Measurements from ENCODE around the gene RNF5. TPM values are rescaled to one million over a fixed set of nuclear protein-coding genes. Genes with fewer than 3 reads are reported as not detected.
A peak's percentile ranks its signal among the peaks of the same experiment; 100 is the strongest.

The RNF5 gene
- total RNA-seq, 3 donors from 2014 or later, result 56.3 to 78.0 (median 70.5) TPM

DNA sequence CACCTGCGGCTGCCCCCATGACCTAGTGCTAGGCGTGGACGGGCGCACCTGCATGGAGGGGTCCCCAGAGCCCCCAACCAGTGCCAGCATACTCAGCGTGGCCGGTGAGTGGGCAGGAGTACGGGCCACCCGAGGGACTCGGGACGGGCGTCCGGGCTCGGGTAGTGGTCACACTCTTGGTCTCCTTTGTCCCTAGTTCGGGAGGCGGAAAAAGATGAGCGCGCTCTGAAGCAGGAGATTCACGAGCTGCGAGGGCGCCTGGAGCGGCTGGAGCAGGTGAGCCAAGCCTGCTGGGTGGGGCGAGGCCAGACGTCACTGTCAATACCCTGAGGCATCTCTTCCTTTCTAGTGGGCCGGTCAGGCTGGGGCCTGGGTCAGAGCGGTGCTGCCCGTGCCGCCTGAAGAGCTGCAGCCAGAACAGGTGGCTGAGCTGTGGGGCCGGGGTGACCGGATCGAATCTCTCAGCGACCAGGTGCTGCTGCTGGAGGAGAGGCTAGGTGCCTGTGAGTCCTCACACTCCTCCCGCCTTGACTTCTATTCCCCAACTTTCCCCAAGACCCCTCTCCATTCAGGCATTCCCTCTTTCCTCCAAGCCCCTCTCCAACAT is 10.9 kb upstream of the RNF5 start:
- no peaks in the 10 kb centered on the region for H3K4me1 ChIP-seq
- H3K4me3 ChIP-seq, result no peak overlapping the region
- no peaks in the 10 kb centered on the region for H3K9me3 ChIP-seq
- intact Hi-C loops (cut with DNase I; ENCODE audit: low total_unique reads), result loop anchor here (5.0 kb wide), 1 partner anchor 1400 kb away; no protein-coding TSS in a partner anchor
- DNase-seq (ENCODE audit: low spot score in 2 of 2), result no peak
- TF ChIP-seq POLR2AphosphoS5 (IDR thresholded peaks at IDR 0.05) (no peak), POLR2A (IDR thresholded peaks at IDR 0.05) (no peak)
- TF ChIP-seq, protein P1, sequence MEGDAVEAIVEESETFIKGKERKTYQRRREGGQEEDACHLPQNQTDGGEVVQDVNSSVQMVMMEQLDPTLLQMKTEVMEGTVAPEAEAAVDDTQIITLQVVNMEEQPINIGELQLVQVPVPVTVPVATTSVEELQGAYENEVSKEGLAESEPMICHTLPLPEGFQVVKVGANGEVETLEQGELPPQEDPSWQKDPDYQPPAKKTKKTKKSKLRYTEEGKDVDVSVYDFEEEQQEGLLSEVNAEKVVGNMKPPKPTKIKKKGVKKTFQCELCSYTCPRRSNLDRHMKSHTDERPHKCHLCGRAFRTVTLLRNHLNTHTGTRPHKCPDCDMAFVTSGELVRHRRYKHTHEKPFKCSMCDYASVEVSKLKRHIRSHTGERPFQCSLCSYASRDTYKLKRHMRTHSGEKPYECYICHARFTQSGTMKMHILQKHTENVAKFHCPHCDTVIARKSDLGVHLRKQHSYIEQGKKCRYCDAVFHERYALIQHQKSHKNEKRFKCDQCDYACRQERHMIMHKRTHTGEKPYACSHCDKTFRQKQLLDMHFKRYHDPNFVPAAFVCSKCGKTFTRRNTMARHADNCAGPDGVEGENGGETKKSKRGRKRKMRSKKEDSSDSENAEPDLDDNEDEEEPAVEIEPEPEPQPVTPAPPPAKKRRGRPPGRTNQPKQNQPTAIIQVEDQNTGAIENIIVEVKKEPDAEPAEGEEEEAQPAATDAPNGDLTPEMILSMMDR (IDR thresholded peaks at IDR 0.05), result no peak
- peak overlapping the region; percentile 18 to 38 for H3K27ac ChIP-seq
- H3K36me3 ChIP-seq, result no peaks in the 10 kb centered on the region
- H3K27me3 ChIP-seq, result no peaks in the 10 kb centered on the region

GRCh38 chr6:32167761-32168262 is 10.4 kb upstream of the RNF5 start:
- no peak overlapping the region for H3K4me3 ChIP-seq
- no peak for DNase-seq (ENCODE audit: low spot score in 2 of 2)
- intact Hi-C loops (cut with DNase I; ENCODE audit: low total_unique reads), result loop anchor here (5.0 kb wide), 1 partner anchor 1399 kb away; no protein-coding TSS in a partner anchor
- no peak for TF ChIP-seq POLR2AphosphoS5 (IDR thresholded peaks at IDR 0.05)
- TF ChIP-seq POLR2A (IDR thresholded peaks at IDR 0.05), result no peak
- TF ChIP-seq, protein P1 (IDR thresholded peaks at IDR 0.05), result no peak
- no peaks in the 10 kb centered on the region for H3K27me3 ChIP-seq
- no peaks in the 10 kb centered on the region for H3K36me3 ChIP-seq
- peak overlapping the region; percentile 18 to 38 for H3K27ac ChIP-seq
- no peaks in the 10 kb centered on the region for H3K4me1 ChIP-seq
- H3K9me3 ChIP-seq, result no peaks in the 10 kb centered on the region

- DNase-seq (ENCODE audit: low spot score in 2 of 2), result no peak
- Histone ChIP-seq H3K9me3 (no peaks in the 10 kb centered on the region), H3K36me3 (no peaks in the 10 kb centered on the region), H3K4me3 (no peak overlapping the region), H3K27ac (peak overlapping the region in 1 of 2 donors; percentile 12), H3K4me1 (peaks cover 0 to 3% of the 10 kb centered on the region in 2 donors), H3K27me3 (no peaks in the 10 kb centered on the region)
- TF ChIP-seq POLR2AphosphoS5 (IDR thresholded peaks at IDR 0.05), result no peak
- TF ChIP-seq POLR2A (IDR thresholded peaks at IDR 0.05), result no peak
- TF ChIP-seq, protein P1 (IDR thresholded peaks at IDR 0.05), result no peak
- intact Hi-C loops (cut with DNase I; ENCODE audit: low total_unique reads), result loop anchor here (5.0 kb wide), 1 partner anchor 1399 kb away; no protein-coding TSS in a partner anchor
Observed at GRCh38 chr6:32168350-32168749, 9.9 kb upstream of the RNF5 start.

DNA sequence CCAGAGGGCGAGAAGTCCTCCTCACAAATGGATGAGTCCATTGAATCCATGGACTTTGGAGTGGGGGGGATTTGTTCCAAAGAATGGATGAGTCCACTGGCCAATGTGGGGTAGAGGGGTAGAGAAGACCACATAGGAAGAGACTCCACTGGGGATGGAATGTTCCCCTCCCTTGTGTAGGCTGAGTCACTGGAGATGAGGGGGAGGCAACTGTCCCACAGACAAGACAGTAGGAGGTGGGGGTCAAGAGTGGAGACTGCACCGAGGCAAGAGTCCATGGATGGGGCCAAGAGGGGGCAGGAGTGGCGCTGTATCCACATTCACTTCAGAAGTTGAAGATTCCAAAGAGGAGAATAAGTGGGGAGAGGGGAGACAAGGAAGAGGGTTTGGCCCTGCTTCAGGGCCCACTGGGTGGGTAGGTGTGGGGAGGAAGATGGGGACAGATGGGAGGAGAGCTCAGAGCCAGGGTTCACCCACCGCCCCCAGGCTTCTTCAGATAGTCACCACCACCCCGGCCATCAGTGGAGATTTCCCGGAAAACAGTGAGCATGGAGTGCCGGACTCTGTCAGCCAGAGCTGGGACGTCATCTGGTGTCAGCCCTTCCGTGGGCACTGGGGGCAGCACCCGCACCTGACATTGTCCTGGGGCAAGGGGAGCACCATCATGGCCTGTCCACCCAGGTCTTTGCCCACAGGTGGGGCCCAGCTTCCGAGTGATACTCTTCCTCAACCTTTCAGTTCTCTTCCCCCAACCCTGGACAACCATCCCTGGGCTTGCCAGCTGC is 9.2 kb upstream of the RNF5 start:
- no peak for DNase-seq (ENCODE audit: low spot score in 2 of 2)
- Histone ChIP-seq H3K4me3 (no peak overlapping the region), H3K27me3 (no peaks in the 10 kb centered on the region), H3K9me3 (no peaks in the 10 kb centered on the region), H3K27ac (peak overlapping the region in 1 of 2 donors; percentile 12), H3K4me1 (peaks cover 0 to 6% of the 10 kb centered on the region in 2 donors), H3K36me3 (no peaks in the 10 kb centered on the region)
- TF ChIP-seq POLR2A (IDR thresholded peaks at IDR 0.05) (no peak), POLR2AphosphoS5 (IDR thresholded peaks at IDR 0.05) (no peak)
- TF ChIP-seq, protein P1 (IDR thresholded peaks at IDR 0.05), result no peak
- intact Hi-C loops (cut with DNase I; ENCODE audit: low total_unique reads), result loop anchor here (5.0 kb wide), 1 partner anchor 1398 kb away; no protein-coding TSS in a partner anchor
